Stimulated activated CD4-positive, alpha-beta T cell treated with anti-CD3 and anti-CD28 coated beads, TNF-alpha, amount 100 ng/mL, for 1 hour (primary cell): ENCODE results near the gene CENPV.
"Not testable (repeated sequence)": the region's sequence is repeated elsewhere in the genome, so short reads cannot be mapped to it uniquely, and the experiment has no call there.

ENCODE experiments used
- DNase-seq, 3 donors: peaks; one replicate each; pipeline ENCODE4 v3.0.0-alpha.2; 2020; ENCODE audit warnings: low read depth in 3 of 3, low spot score in 1 of 3

The CENPV gene

GRCh38 chr17:16353317-16354174, at the start of gene CENPV:
TSS of gene CENPV (minus strand) at chr17:16353469. CDS start at chr17:16353436, 33 bp downstream.
- peak; percentile 5 to 55 (median 28) for DNase-seq

DNA sequence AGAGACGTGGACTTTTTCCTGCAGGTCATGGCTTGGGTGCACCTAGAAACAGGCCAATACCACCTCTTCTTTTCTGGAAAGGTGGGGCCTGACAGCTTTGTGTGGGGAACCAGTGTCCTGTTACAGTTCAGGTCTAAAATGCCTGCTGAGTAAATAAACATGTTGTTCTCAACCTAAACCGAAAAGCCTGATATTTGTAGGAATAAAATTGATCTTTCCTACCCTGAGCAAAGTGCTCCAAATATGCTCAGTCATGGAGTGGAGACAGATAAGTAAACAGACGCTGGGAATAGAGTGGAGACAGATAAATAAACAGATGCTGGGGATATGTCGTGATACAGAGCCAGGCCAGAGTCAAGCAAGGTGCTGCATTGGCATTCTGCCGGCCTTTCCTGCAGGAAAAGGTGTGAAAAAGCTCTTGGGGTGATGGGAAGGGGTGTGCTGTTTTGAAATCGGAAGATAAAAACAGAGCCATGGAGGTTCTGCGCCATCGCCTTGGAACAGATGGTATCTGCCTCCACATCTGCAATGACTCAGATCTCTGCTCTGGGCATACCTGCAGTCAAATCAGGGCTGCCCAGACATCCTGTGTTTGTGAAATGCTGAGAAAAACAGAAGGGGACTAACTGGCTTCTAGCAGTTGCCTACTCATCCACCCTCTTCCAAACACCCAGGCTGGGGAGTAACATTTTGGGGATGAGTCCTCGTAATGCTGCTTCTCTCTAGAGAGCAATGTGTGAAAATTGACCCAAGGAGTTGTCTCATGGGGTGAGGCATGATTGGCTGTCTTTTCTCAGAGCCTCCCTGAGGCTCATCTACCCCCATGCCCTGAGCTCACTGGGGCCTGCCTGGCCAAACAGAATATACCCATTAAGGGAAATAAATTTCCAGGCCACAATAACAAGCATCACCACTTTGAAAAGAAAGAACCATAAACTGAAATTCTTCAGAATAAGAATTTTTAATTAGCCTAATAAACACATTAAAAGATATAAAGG, 45.3 kb upstream of the CENPV start:
- no peak for DNase-seq

DNA sequence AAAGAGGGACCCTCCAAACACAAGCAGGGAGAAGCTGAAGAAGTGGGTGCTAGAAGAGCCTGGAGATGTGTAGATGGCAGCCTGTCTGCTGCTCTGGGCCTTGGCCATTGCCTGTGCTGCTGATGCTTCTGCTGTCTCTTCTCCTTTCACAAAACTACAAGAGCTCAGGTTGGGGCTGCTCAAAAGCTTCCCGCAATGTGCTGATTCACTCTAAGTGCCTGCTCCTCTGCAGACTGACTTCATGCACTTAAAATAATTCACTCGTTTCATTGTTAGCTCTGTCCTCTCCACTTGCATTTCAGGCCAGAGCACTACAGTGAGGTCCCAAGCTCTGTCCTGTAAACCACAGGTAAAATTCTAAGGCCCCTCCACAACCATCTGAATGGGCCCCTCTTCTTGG, 43.4 kb upstream of the CENPV start:
- DNase-seq, result not testable (repeated sequence)

- DNase-seq, result not testable (repeated sequence)
Measured at GRCh38 chr17:16395887-16396286, 42.6 kb upstream of the CENPV start.

- DNase-seq, result not testable (repeated sequence)
Measured at GRCh38 chr17:16392491-16392890, 39.2 kb upstream of the CENPV start.

DNA sequence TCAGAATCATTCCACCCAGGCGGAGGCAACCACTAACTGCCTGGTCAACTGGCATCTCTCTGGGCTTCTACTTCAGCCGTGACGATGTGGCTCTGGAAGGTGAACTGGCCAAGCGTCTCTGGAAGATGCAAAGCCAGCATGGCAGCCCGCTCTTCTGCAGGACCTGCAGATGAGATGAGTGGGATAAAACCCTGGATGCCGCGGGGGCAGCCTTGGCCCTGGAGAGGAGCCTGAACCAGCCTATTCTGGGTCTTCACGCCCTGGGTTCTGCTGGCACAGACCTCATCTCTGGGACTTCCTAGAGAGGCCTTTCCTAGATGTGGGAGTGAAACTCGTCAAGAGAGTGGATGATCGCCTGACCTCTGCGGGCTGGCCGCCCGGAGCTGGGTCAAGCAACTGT, 38.2 kb upstream of the CENPV start:
- no peak for DNase-seq

DNA sequence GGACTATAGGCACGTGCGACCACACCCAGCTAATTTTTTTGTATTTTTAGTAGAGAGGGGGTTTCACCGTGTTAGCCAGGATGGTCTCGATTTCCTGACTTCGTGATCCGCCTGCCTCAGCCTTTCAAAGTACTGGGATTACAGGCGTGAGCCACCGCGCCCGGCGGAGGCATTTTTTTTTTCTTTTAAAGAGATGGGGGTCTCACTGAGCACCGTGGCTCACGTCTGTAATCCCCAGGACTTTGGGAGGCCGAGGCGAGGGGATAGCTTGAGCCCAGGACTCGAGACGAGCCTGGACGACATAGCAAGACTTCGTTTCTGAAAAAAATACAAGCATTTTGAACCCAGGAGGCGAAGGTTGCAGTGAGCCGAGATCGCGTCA, 32.8 kb upstream of the CENPV start:
- DNase-seq, result not testable (repeated sequence)

DNA sequence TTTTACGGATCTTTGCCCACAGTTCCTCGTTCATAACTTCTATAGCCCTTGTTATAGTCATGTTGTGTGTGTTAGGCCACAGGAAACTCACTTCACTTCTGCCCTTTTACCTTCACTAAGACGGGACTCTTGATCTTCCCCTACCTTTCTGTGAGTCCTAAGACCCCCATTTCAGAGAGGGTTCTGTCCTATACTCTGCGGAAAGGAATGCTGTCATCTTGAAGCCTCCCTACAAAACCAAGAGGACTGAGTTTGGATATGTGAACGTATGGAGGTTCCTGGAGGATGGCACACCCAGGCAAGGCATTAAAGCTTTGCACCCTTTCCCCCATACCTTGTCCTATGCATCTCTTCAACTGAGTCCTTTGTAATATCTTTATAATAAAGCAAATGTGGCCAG, 31.3 kb upstream of the CENPV start:
- no peak for DNase-seq

- DNase-seq, result no peak
Measured at GRCh38 chr17:16383772-16384287, 30.6 kb upstream of the CENPV start.

DNA sequence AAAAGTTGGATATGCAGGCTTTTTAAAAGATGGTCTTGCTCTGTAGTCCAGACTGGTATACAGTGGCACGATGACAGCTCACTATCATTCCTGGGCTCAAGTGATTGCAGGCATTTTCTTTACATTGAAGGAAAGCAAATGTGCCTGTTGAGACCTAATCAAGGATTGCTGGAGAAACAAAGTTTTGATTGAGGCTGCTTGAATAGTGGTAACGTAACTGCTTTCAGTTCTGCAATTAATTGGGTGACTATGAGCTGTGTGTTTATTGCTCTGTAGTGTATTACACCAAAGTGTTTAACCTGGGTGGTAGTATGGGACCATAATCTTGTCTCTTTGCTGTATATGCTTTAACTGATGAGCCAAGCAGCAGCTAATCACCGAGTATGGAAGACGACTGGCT, 29.9 kb upstream of the CENPV start:
- no peak for DNase-seq

DNA sequence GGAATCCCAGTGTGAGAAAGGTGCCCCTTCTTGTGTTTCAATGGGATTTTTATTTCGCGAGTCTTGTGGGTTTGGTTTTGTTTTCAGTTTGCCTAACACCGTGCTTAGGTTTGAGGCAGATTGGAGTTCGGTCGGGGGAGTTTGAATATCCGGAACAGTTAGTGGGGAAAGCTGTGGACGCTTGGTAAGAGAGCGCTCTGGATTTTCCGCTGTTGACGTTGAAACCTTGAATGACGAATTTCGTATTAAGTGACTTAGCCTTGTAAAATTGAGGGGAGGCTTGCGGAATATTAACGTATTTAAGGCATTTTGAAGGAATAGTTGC, 28.2 kb upstream of the CENPV start:
- no peak for DNase-seq

GRCh38 chr17:16380640-16381495, 27.6 kb upstream of the CENPV start, which contains the start of gene UBB:
TSS of gene UBB (plus strand) at chr17:16381091. CDS start at chr17:16381908, 817 bp downstream.
- peak; percentile 81 to 91 (median 87) for DNase-seq

DNA sequence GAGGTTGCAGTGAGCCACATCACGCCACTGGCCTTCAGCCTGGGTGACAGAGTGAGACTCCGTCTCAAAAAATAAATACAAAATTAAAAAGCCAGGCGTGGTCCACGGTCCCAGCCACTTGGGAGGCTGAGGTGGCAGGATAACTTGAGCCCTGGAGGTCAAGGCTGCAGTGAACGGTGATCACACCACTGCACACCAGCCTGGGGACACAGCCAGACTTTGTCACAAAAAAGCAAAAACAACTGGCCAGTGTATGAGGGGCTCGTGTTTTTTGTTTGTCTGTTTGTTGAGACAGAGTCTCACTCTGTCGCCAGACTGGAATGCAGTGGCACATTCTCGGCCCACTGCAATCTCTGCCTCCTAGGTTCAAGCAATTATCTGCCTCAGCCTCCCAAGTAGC, 26.4 kb upstream of the CENPV start:
- DNase-seq, result no peak

DNA sequence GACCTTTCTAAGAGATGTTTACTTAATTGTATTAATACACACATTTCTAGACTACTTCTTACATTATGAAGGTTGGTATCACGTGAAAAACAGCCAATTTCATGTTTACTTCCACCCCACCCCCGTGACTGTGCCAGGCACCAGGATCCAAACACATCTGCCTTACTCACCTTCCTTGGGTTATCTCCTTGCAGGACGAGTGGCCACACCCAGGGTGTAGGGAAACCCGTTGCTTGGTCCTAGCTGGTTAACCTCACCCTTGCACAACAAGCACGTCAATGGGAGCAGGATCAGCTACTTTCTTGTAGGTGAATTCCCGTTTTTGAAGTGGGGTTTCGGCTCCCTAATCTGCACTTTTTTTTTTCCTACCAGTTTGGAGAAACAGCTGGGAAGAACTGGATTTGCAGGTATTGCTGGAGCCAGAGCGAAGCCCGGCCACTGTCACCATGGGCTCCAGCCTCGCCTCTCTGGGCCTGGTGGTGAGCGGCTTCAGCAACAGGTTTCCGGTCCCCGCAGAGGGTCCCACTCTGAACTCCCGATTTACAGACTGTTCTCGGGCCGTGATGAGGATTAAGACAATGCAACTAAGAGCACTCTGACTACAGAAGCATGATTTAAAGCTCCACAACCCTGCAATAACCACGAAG, 25.5 kb upstream of the CENPV start:
- DNase-seq, result no peak

DNA sequence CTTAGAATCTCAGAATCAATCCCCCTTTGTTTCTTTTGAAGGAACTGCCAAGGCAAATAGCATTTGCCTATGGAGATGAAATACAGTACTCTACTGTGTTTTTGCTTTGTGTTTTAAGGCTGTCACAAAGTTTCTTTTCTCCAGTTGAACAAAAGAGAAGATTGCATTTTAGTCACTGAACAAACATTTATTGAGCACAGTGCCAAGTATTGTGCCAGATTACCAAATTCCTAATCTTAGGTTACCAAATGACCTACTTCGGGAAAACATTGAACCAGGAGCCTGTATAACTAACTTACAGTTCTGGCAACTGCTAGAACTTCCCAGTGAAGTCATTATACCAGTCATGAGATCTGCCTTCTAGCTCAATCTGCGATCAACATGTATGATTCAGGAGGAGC, 24.7 kb upstream of the CENPV start:
- no peak for DNase-seq

GRCh38 chr17:16374146-16374938, 21.1 kb upstream of the CENPV start:
- no peak for DNase-seq

DNA sequence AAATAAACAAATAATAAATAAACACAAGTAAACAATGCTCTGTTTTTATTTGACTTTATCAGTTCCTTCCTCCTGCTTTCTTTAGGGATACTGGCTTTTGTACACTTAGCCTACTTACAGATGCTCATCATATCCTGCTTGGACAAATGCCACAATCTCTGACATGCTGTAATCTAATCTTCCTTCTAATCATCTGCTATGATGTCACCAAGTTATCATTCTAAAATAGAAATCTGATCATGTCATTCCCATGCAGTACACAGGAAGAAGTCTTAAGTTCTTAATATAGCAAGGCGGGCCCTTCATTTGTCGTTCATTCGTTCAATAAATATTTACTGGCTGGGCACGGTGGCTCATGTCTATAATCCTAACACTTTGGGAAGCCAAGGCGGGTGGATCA, 18.5 kb upstream of the CENPV start:
- no peak for DNase-seq

- no peak for DNase-seq
Measured at GRCh38 chr17:16364625-16365024, 11.4 kb upstream of the CENPV start.

GRCh38 chr17:16363749-16364536, 10.7 kb upstream of the CENPV start:
- DNase-seq, result peak; percentile 34 to 62 (median 49)
